ENCODE results near the gene GCGR.

GRCh38 chr17:81815646-81815986 lies 11.7 kb downstream of the GCGR start:
- TF ChIP-seq CTCF (IDR thresholded peaks at IDR 0.05; ENCODE audit: insufficient read depth, low read depth, low read length): no peak
- no peak for TF ChIP-seq EZH2 (IDR thresholded peaks at IDR 0.05; ENCODE audit: insufficient read depth, low read length)

Measured in astrocyte (in vitro differentiated cells and primary cell).